K562 (cell line): ENCODE measurements around the gene NFIL3. TPM values are rescaled to one million over a fixed set of nuclear protein-coding genes. Genes with fewer than 3 reads are reported as not detected.
A peak's percentile ranks its signal among the peaks of the same experiment; 100 is the strongest.

Source experiments
- ATAC-seq: fragments of 200-7000 bp; cut with Tn5 transposase; 3 replicates; pipeline ENCODE4 v1.9.1; 2020; ENCODE audit warnings: moderate library complexity
- BruUV-seq: library from RNA; stranded (reverse); fragments of 400-500 nt; replicated peaks from 2 replicates; lab custom pipeline; 2021; lab: Mats Ljungman, UMichigan
- CTCF ChIA-PET: fragments of 300-600 bp; formaldehyde crosslinking; extraction: SDS; loops from one replicate; lab custom pipeline; 2021; ENCODE audit warnings: low intra/inter-chr PET ratio; lab: Yijun Ruan, JAX
- POLR2A ChIA-PET: fragments of 300-600, 350-650 bp; sonication (Branson Sonifier 250); formaldehyde crosslinking; extraction: SDS; loops from one replicate; lab custom pipeline; 2021; ENCODE audit warnings: antibody characterized with exemption, inconsistent platforms; lab: Yijun Ruan, JAX
- DNase-seq, 4 experiments: peaks; one replicate each; pipeline versions ENCODE4 v3.0.0 to v3.0.0-alpha.2; 2011 to 2018; ENCODE audit warnings: low spot score in 3 of 4, mixed read lengths in 3 of 4; ENCODE audit errors: extremely low read depth in 1 of 4
- FAIRE-seq: peaks from 2 replicates; lab custom pipeline; 2011; peaks lifted over from hg19 to GRCh38; lab: Jason Lieb, UNC
- H2AFZ ChIP-seq: 2 replicates; pipeline ENCODE4 v1.6.0; 2011; ENCODE audit warnings: low read depth, low read length, control low read depth, inconsistent platforms
- H3K27ac ChIP-seq: fragments of 200-600 bp; 3 replicates; pipeline ENCODE4 v1.8.0; 2011; ENCODE audit warnings: low read depth, mild to moderate bottlenecking, control low read depth, inconsistent platforms, low read length, moderate library complexity, mixed read lengths; ENCODE audit errors: extremely low read depth
- H3K27me3 ChIP-seq, 2 experiments: fragments of 300-600 bp in 1 of 2; 2 replicates in 1 of 2; 3 replicates in 1 of 2; pipeline versions ENCODE4 v1.6.0 to v1.8.0; 2011; ENCODE audit warnings: inconsistent platforms in 2 of 2, low read length in 2 of 2, mild to moderate bottlenecking in 1 of 2, mixed read lengths in 1 of 2, moderate library complexity in 1 of 2; ENCODE audit not compliant: control insufficient read depth in 2 of 2, insufficient read depth in 2 of 2
- H3K36me3 ChIP-seq: fragments of 300-600 bp; 3 replicates; pipeline ENCODE4 v1.8.0; 2011; ENCODE audit warnings: mild to moderate bottlenecking, low read length, inconsistent platforms; ENCODE audit not compliant: control insufficient read depth, insufficient read depth
- H3K4me1 ChIP-seq, 2 experiments: fragments of 200-600 bp in 1 of 2; replicated peaks in 1 of 2; 2 replicates in 1 of 2; 3 replicates in 1 of 2; pipeline versions ENCODE4 v1.5.1 to v1.8.0; 2011; ENCODE audit warnings: inconsistent platforms in 2 of 2, low read length in 2 of 2, mild to moderate bottlenecking in 1 of 2, mixed read lengths in 1 of 2, moderate library complexity in 1 of 2; ENCODE audit not compliant: control insufficient read depth in 2 of 2, insufficient read depth in 2 of 2
- H3K4me2 ChIP-seq: 2 replicates; pipeline ENCODE4 v1.6.1; 2011; ENCODE audit warnings: low read length, control low read depth, inconsistent platforms, mixed read lengths; ENCODE audit not compliant: insufficient read depth
- H3K4me3 ChIP-seq: fragments of 200-600 bp; sonication (generic), shearing (Covaris generic); 2 replicates; pipeline ENCODE4 v1.5.1; 2016; ENCODE audit warnings: control low read depth, inconsistent platforms
- H3K79me2 ChIP-seq: fragments of 200-600 bp; 3 replicates; pipeline ENCODE4 v1.8.0; 2011; ENCODE audit warnings: low read length, inconsistent platforms; ENCODE audit not compliant: control insufficient read depth, insufficient read depth
- H3K9ac ChIP-seq, 2 experiments: 2 replicates each; pipeline versions ENCODE4 v1.6.0 to v1.6.1; 2011; ENCODE audit warnings: low read depth in 2 of 2, low read length in 2 of 2, control low read depth in 1 of 2, inconsistent platforms in 1 of 2, mild to moderate bottlenecking in 1 of 2, mixed read lengths in 1 of 2; ENCODE audit not compliant: insufficient read depth in 1 of 2
- H3K9me1 ChIP-seq: one replicate; pipeline ENCODE4 v1.6.0; 2011; ENCODE audit warnings: inconsistent platforms, mild to moderate bottlenecking, low read length, moderate library complexity; ENCODE audit not compliant: control insufficient read depth, insufficient read depth
- H3K9me3 ChIP-seq: replicated peaks from 2 replicates; pipeline ENCODE4 v1.5.1; 2011; ENCODE audit warnings: low read depth, low read length, inconsistent platforms; ENCODE audit not compliant: control insufficient read depth, insufficient read depth
- H4K20me1 ChIP-seq: replicated peaks from 2 replicates; pipeline ENCODE4 v1.6.1; 2011; ENCODE audit warnings: low read length, inconsistent platforms, mixed read lengths; ENCODE audit not compliant: control insufficient read depth, insufficient read depth
- BCL6 ChIP-seq: fragments of 250-450 bp; sonication (Bioruptor Pico); IDR thresholded peaks from 2 replicates; pipeline ENCODE4 v1.4.0; 2020
- C11orf30 ChIP-seq: fragments of 450-650 bp; IDR thresholded peaks from 2 replicates; pipeline ENCODE4 v1.6.1; 2016; ENCODE audit warnings: low read depth, mild to moderate bottlenecking
- MAFG ChIP-seq: fragments of 450-650 bp; conservative IDR thresholded peaks from 2 replicates; pipeline ENCODE4 v1.6.1; 2016; ENCODE audit warnings: missing genetic modification characterization, missing compliant biosample characterization
- PKNOX1 ChIP-seq: fragments of 450-650 bp; IDR thresholded peaks from 2 replicates; pipeline ENCODE4 v1.6.1; 2016
- POLR2G ChIP-seq: fragments of 200-400 bp; formaldehyde crosslinking; IDR thresholded peaks from 2 replicates; pipeline ENCODE4 v1.6.1; 2017; ENCODE audit warnings: low read depth, mild to moderate bottlenecking, antibody characterized with exemption, low read length, moderate library complexity
- SRSF1 ChIP-seq: fragments of 200-400 bp; formaldehyde crosslinking; IDR thresholded peaks from 2 replicates; pipeline ENCODE4 v1.6.1; 2017; ENCODE audit warnings: mild to moderate bottlenecking, low read depth, low read length, moderate library complexity
- ZBTB2 ChIP-seq: fragments of 450-650 bp; IDR thresholded peaks from 2 replicates; pipeline ENCODE4 v1.6.1; 2016; ENCODE audit warnings: antibody characterized with exemption
- ZBTB33 ChIP-seq: sonication (generic); formaldehyde crosslinking; IDR thresholded peaks from 2 replicates; pipeline ENCODE4 v1.8.1; 2023; ENCODE audit warnings: mild to moderate bottlenecking, missing genetic modification reagents
- ZNF316 ChIP-seq: fragments of 450-650 bp; IDR thresholded peaks from 2 replicates; pipeline ENCODE4 v1.6.1; 2016
- WGBS: fragments of 100-300 bp; shearing (Covaris generic); methylation state at CpG from one replicate; pipeline ENCODE4 v1.1.6; 2016; ENCODE audit warnings: low coverage, mixed read lengths; ENCODE audit not compliant: insufficient coverage; ENCODE audit errors: missing lambda C conversion rate; 5-methylcytosine and 5-hydroxymethylcytosine counted together
- in situ Hi-C: fragments of 300-500 bp; cut with MboI; formaldehyde crosslinking; loops from 4 replicates; pipeline ENCODE4 v1.15.0; 2018; ENCODE audit warnings: inconsistent platforms, mixed read lengths
- intact Hi-C: fragments of 100-400 bp; cut with micrococcal nuclease; formaldehyde crosslinking; loops from 2 replicates; pipeline ENCODE4 v1.14.2; 2022
- polyA plus RNA-seq, 8 experiments: library from polyadenylated mRNA; depleted of rRNA in 4 of 8; stranded (reverse) in 5 of 8; unstranded in 3 of 8; fragments of >200 nt; fragmentation: Nextera tagmentation in 2 of 8; fragmentation: Illumina TruSeq in 1 of 8; extraction: Ambion mirVana in 2 of 8; extraction: Trizol in 1 of 8; gene quantifications; 2 replicates each; pipeline versions ENCODE4 v1.2.1 to v1.2.3, GENCODE V29; 2011 to 2014; ENCODE audit warnings: inconsistent platforms in 1 of 8, missing spikeins in 1 of 8
- total RNA-seq, 7 experiments: library from RNA; depleted of rRNA in 6 of 7; stranded (reverse); fragments of >200 nt in 6 of 7; fragmentation: Illumina TruSeq in 2 of 7; extraction: Trizol in 2 of 7; gene quantifications; 2 replicates each; pipeline versions ENCODE4 v1.2.1 to v1.2.3, GENCODE V29; 2011 to 2021; ENCODE audit warnings: low replicate concordance in 1 of 7

The NFIL3 gene
- total and polyA plus RNA-seq, 9 of the 15 experiments (the other 6 are each of a cell fraction or from before 2014, with no cell fraction given) = 3.2 to 16.1 (median 9.3) TPM

GRCh38 chr9:91405343-91406077, 18.1 kb downstream of the NFIL3 start:
- CTCF ChIA-PET = no interaction called here
- ATAC-seq = peak; percentile 7; the same call in 1 of the 3 replicates
- FAIRE-seq = no peak

More at GRCh38 chr9:91405343-91406077, 18.1 kb downstream of the NFIL3 start:
- WGBS = 91% methylated on average over 16 of the region's 25 CpGs
- Histone ChIP-seq H2AFZ (no peak overlapping the region), H3K4me1 (peaks cover 7 to 11% of the 10 kb centered on the region in 2 experiments; a peak in 4 of 5 replicates), H3K9me3 (no peaks in the 10 kb centered on the region), H3K79me2 (peaks cover 3% of the 10 kb centered on the region; the same call in 1 of the 3 replicates), H3K36me3 (peaks cover 20% of the 10 kb centered on the region), H4K20me1 (no peaks in the 10 kb centered on the region), H3K9me1 (no peaks in the 10 kb centered on the region), H3K4me2 (no peak overlapping the region), H3K27me3 (no peaks in the 10 kb centered on the region), H3K9ac (no peak overlapping the region)
- POLR2A ChIA-PET = interaction anchor here (0.5 to 1.4 kb wide), 4 partner anchors 14 to 325 kb away, joined by 3 to 4 read pairs (median 3); no protein-coding TSS in a partner anchor
- in situ Hi-C loops (no loop called here), intact Hi-C loops (loop anchor here (2.0 kb wide), 1 partner anchor 13 kb away; no protein-coding TSS in a partner anchor)
- BruUV-seq = no TSS peak
- no peak for DNase-seq
- TF ChIP-seq C11orf30 = peak; percentile 57; the same call in 1 of the 2 replicates
- TF ChIP-seq POLR2G = peak; percentile 49
- TF ChIP-seq ZBTB33 (CRISPR knock-in tag) = peak; percentile 84
- 0 out of 2 replicates have a peak, but pooled peaks have one; percentile 24 for TF ChIP-seq MAFG (tag)
- TF ChIP-seq ZBTB2 = no peak
- TF ChIP-seq ZNF316 = peak; percentile 75
- TF ChIP-seq BCL6 (CRISPR knock-in tag) = no peak
- TF ChIP-seq SRSF1 = no peak
- peak; percentile 34 for TF ChIP-seq PKNOX1
- TF ChIP-seq, all 486 proteins: peak for 6
- Histone ChIP-seq H3K27ac (no peak overlapping the region), H3K4me3 (no peak overlapping the region)
